HUDEP-2 (cell line): ENCODE data around the gene RUNX2.
A peak's percentile ranks its signal among the peaks of the same experiment; 100 is the strongest.
"Not testable (repeated sequence)": the region's sequence is repeated elsewhere in the genome, so short reads cannot be mapped to it uniquely, and the experiment has no call there.

Source experiments
- DNase-seq, 76 experiments: peaks; one replicate each; lab custom pipeline; 2025; ENCODE audit not compliant: unreplicated experiment in 76 of 76; lab: John Stamatoyannopoulos, UW

The RUNX2 gene

GRCh38 chr6:45327956-45328522, at the start of gene RUNX2:
RUNX2 (plus strand) TSS chr6:45328330; CDS start chr6:45328727, 397 bp downstream.
- no peak for DNase-seq

GRCh38 chr6:45278367-45278766, 49.8 kb upstream of the RUNX2 start:
- DNase-seq: no peak

GRCh38 chr6:45286707-45287106, 41.4 kb upstream of the RUNX2 start:
- not testable (repeated sequence) for DNase-seq

DNA sequence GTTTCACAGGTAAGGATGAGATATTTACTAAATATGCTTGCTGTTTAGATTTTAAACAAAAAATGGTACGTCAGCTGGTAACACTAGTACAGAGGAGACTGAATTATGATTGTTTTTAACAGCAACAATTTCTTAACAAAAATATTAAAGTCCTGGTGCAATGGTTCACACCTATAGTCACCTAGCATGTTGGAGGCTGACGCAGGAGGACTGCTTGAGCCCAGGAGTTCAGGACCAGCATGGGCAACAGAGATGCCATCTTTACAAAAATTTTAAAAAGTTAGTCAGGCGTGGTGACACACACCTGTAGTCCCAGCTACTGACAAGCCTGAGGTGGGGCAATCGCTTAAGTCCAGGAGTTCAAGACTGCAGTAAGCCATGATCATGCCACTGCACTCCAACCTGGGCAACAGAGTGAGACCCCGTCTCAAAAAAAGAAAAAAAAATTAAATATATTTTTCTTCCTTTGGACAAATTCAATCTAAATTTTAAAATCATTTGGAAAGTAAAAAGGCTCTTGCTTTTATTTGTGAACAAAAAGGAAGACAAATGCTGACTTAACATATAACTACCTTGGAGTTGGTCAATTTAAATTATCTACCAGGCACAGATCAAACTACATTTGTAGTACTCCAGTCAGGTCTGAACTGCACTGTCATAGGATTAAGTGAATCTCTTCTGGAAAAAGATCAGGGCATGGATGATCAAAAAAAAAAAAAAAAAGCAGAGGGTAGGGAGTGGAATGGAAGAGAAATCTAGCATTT, 38.2 kb upstream of the RUNX2 start:
- no peak for DNase-seq

DNA sequence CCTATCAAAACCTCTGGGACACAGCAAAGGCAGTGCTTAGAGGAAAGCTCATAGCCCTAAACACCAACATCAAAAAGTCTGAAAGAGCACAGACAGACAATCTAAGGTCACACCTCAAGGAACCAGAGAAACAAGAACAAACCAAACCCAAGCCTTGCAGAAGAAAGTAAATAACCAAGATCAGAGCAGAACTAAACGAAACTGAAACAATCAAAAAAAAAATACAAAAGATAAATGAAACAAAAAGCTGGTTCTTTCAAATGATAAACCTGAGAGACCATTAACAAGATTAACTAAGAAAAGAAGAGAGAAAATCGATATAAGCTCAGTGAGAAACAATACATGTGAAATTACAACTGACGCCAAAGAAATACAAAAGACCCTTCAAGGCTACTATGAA, 34.8 kb upstream of the RUNX2 start:
- DNase-seq: no peak

DNA sequence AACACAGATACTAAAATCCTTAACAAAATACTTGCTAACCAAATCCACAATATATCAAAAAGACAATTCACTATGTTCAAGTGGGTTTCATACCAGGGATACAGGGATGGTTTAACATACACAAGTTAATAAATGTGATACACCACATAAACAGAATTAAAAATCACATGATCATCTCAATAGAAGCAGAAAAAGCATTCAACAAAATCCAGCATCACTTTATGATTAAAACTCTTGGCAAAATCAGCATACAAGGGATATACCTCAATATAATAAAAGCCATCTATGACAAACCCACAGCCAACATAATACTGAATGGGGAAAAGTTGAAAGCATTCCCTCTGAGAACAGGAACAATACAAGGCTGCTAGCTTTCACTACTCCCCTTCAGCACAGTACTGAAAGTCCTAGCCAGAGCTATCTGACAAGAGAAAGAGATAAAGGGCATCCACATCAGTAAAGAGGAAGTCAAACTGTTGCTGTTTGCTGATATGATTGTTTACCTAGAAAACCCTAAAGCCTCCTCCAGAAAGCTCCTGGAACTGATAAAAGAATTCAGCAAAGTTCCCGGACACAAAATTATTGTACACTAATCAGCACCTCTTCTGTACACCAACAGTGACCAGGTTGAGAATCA, 33.9 kb upstream of the RUNX2 start:
- peak in 51 of 76 experiments; percentile 9 to 94 (median 76) for DNase-seq

DNA sequence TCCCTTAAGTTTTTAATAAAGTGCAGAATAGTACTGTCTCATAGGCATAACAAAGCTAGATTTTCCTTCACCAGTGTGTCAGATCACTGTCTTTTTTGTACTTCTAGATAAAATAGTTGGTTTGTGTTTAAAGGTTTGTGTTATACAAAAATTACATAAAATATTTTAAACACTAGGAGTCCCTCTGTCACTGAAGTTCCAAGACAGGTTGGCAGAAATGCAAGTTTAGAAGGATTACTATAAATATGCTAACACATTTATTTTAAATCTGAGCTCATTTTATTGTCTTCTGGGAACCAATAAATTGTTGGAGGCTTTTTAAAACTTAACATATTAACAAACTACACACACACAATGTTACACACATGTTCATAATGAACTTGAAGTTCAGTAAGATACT, 30.8 kb upstream of the RUNX2 start:
- no peak for DNase-seq

- DNase-seq: no peak
These were observed 29.0 kb upstream of the RUNX2 start for GRCh38 chr6:45299096-45299581.

GRCh38 chr6:45300736-45301135, 27.4 kb upstream of the RUNX2 start:
- DNase-seq: no peak

DNA sequence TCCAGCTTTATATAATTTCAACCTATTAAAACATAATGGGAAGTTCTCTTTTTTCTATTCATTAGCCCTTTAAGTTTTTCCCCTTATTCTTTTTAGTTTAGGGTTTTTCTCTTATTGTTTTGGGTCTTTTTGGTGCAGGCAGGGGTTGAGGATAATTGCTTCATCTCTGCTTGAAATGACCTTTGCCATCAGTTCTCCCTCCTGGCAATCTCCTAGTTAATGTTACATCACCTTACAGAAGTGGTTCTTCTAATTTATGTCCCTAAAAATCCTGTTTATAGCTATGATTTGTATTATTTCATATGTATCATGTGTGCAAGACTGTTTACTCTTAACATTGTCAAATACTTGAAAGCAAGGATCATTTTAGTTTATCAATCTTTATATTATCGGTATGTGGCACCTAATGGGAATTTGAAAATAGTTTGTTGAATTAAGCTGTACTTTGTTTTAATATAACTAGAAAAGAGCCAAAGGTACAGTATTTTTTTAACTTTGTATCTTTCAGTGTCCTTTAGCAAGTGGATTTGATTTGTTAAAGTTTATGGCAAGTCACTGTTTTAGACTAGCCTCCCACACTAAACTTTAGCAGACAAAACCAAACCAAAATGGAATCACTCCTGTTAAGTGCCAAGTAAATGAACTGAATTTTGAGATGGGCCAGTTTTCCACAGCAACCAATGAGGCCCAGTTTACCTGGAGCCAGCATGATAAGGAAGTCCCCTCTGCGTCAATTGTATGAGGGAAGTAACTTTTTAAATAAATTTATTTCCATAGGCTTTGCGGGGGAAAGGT, 26.6 kb upstream of the RUNX2 start:
- DNase-seq: no peak

DNA sequence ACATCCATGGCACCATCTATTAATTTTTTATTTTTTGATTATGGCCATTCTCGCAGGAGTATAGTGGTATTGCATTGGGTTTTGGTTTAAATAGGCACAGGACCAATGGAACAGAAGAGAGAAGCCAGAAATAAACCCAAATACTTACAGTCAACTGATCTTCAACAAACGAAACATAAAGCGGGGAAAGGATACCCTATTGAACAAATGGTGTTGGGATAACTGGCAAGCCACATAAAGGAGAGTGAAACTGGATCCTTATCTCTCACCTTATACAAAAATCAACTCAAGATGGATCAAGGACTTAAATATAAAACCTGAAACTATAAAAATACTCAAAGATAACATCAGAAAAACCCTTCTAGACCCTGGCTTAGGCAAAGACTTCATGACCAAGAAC, 25.3 kb upstream of the RUNX2 start:
- no peak for DNase-seq

DNA sequence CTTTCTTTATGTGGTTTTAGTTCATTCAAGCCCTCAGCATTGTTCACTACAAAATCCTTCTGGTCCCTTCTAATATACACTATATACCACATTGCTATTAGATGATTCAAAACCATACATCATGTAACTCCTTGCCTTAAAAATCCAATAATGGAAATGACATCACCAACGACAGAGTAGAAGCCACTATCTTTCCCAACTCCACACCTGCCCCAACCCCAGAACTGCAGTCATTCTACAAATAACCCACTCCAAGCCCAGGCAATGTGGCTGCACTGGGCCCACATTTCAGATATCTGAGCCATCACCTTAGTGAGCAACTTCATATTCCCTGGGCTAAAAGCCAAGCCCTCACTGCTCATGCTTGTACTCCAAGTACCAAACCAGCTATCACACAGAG, 22.6 kb upstream of the RUNX2 start:
- DNase-seq: peak in 1 of 76 experiments; percentile 4

DNA sequence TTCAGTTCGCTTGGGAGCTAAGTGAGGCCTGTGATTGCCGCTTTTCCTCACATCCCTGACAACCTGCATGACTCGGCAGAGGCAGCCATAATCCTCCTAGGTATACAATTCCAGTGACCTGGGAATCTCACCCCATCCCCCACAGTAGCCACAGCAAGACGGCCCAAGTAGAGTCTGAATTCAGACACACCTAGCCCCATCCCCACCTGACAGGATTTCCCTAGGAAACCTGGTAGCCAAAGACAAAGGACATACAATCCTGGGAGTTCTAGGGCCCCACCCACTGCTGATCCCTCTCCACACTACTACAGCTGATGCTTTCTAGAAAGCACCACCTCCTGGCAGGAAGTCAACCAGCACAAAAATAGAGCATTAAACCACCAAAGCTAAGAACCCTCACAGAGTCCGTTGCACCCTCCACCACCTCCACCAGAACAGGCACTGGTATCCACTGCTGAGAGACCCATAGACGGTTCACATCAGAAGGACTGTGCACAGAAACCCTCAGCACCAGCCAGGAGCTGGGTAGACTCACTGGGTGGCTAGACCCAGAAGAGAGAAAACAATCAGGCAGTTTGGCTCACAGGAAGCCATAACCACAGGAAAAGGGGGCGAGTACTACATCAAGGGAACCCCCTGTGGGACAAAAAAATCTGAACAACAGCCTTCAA, 17.9 kb upstream of the RUNX2 start:
- no peak for DNase-seq

DNA sequence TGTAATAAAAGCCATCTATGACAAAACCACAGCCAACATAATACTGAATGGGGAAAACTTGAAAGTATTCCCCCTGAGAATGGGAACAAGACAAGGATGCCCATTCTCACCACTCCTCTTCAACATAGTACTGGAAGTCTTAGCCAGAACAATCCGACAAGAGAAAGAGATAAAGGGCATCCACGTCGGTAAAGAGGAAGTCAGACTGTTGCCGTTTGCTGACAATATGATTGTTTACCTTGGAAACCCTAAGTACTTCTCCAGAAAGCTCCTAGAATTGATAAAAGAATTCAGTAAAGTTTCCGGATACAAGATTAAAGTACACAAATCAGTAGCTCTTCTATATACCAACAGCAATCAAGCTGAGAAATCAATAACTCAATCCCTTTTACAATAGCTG, 14.0 kb upstream of the RUNX2 start:
- no peak for DNase-seq

- DNase-seq: no peak
These were observed 7.8 kb upstream of the RUNX2 start for GRCh38 chr6:45320349-45320748.

DNA sequence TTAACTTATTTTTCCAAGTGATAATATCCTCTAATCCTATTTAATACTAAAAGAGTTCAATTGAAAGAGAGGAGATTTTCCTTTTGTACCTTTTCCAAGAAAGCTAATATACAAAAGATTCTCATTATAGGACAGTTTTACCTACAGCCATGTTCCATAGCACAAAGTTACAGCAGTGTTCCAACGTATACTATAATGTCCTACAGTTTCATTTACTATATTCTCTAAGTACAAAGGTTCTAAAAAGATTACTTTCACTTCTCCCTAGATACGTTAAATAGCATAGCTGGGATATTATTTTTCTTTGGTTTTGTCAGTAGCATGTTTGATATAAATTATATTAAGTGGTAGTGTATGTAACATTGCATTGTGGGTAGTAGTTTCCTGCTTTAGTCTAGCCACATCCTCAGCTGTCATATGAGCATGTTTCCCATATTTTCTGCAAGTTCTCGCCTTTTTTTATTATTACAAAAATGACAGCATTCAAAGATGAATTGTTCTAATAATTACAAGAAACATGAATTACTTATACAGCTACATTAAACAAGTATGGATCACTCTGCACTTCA, 4.4 kb upstream of the RUNX2 start:
- DNase-seq: no peak

DNA sequence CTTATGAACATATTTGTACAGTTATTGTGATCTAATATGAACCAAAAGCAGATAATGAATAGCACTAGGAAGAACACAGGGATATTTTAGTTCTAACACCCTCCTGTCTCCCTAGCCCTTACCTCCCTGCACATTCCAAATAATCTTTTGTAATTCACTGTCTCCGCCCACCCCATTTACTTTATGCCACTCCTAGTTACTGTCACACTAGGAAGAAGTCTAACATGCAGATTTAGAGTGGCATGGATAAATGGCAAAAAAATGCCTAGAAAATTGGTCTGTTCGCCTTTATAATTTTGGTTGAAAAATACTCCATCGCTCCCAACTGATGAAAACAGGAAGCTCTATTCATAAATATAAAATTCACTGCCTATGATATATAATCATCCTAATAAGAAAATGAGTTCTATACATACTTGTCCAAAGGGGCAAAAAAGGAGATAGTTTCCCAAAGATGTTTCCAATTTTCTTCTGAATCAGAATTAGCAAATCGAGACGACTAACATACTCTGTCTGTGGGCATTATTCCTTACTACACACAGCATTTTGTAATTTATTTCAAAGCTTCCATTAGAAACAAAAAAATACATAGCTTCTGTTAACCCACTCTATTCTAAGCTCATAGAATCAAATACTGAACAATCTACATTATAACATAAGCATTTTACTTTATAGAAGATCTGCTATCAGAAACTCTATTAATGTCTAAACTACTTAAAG, 1.3 kb upstream of the RUNX2 start:
- DNase-seq: no peak

DNA sequence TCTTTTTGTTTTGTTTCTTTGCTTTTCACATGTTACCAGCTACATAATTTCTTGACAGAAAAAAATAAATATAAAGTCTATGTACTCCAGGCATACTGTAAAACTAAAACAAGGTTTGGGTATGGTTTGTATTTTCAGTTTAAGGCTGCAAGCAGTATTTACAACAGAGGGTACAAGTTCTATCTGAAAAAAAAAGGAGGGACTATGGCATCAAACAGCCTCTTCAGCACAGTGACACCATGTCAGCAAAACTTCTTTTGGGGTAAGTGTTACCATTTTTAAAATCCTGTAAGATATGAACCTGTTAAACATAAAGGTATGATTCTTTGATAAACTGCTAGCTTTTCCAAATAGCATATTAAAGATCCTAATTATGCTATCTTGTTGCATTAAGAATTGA, 393 bp downstream of the RUNX2 start:
- DNase-seq: no peak

- no peak for DNase-seq
These were observed 16.8 kb downstream of the RUNX2 start for GRCh38 chr6:45344900-45345299.
